Measurements from ENCODE around the gene GPR157.
"Not testable (repeated sequence)": the region's sequence is repeated elsewhere in the genome, so short reads cannot be mapped to it uniquely, and the experiment has no call there.

Gene GPR157

DNA sequence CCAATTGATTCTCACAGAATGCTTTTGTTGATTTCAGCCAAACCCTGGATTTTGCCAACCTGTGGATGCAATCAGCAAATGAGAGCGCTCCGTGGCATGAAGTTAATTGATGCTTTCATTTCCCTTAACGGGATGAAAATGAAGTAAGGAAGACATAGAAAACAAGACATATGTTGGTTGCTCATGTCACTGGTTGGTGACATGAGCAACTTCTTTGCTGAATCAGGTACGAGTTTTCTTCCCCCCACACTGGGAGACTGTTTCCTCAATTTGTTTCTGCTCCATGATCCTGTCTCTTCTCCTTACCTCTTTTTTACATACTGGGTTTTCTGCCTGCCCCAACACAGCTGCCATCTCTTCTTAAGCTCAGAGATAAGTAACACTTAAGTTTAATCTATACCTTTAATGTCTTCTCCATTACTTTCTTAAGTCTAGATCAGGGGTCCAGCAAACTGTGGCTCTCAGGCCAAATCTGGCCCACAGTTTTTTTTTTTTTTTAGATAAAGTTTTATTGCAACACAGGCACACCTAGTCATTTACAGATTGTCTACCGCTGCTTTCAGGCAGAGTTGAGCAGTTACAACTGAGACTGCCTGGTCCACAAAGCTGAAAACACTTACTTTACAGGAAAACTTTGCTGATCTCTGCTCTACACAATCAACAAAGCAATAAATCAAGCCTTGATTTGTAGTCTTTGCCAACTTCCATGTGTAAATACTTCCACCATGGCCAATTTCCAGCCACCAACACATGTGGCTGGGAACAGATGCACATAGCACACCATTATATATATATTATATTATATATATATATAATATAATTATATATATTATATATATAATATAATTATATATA, 13.3 kb downstream of the GPR157 start:
- no peak for DNase-seq

DNA sequence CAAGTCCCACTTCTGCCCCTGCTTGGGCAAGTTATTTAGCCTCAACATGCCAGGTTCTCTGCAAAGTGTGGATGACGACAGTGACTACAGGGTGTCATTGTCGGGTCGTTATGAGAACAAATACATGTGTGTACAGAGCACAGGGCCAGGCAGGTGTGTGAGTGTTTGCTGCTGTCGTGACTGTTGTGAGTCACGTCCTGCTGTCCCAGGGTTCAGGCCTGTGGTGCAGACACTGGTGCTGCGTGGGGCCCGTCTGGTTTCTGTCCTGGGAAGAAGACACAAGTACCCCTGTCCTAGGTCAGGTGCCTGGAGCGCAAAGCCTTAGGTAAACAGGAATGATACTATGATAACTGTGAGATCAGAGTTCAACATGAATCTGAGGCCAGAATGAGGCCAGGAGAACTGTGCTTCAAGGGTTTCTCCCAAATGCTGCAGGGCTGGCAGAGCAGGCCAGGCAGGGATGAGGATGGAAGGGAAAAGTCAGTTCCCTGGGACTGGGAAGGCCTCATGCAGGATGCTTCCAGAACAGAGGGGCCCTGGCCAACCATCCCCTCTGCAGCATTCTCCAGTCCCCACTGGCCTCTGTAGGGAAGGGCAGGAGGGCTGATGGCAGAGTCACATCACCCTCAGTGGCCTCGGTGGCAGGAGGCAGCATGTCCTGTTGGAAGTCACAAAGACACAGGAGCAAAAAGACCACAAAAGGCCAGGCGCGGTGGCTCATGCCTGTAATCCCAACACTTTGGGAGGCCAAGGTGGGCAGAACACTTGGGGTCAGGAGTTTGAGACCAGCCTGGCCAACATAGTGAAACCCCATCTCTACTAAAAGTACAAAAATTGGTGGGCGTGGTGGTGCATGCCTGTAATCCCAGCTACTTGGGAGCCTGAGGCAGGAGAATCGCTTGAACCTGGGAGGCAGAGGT, 15.7 kb downstream of the GPR157 start:
- no peak for DNase-seq

DNA sequence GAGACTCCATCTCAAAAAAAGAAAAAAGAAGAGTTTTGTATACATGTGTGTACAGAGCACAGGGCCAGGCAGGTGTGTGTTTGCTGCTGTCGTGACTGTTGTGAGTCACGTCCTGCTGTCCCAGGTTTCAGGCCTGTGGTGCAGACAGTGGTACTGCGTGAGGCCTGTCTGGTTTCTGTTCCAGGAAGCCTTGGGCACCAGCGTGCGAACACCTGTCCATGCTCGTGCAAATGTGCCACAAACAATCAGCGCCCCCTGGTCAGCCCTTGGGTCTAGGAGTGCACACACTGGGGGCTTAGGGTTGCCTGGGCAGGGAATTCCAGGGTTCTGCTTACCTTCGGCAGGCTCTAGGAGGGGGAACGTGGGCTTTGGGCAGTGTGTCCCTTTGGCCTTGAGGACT, 16.9 kb downstream of the GPR157 start:
- no peak for DNase-seq

DNA sequence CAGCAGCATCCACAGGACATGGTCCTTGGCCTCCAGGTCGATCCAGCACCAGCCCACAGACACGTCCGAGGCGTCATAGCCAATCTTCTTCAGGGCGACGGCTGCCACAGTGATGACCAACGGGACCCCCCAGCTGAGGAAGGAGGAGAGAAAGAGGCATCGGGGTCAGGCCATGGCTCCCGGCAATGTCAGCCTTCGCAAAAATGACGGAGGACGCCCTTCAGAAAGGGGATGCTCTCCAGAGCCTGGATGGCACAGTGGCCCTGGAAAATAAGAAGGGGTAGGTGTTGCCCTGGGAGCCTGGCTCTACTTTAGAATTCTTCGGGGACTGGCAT, 17.6 kb downstream of the GPR157 start:
- DNase-seq = no peak

DNA sequence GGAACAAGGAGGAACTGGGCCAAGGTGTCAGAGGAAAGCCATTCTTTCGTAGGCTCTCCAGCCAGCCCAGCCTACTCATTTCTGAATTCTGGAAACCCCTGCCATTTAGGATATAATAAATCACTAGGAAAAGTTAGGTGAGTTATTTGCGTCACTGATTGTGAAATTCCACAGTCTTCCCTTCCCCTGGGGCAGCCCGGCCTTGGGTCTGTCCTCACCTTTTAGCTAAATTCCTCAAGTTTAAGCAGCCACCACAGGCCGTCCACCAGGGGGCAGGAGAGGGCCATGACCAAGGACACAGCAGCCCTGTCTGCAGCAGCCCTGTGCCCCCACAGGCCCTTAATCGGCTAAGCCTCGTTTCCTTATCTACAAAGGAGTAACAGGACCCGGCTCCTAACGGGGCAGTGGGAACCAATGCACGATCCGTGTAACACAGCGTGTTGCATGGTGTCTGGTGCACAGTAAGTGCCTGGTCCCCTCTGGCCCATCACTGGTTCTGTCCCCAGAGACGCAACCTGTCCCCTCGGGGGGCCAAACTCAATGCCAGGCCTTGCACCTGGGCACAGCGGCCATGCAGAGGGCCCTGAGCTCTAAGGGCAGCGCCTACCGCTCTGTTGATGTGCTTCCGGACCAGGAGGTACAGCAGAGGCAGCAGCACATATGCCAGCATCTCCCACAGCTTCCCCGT, 18.1 kb downstream of the GPR157 start:
- DNase-seq = no peak

DNA sequence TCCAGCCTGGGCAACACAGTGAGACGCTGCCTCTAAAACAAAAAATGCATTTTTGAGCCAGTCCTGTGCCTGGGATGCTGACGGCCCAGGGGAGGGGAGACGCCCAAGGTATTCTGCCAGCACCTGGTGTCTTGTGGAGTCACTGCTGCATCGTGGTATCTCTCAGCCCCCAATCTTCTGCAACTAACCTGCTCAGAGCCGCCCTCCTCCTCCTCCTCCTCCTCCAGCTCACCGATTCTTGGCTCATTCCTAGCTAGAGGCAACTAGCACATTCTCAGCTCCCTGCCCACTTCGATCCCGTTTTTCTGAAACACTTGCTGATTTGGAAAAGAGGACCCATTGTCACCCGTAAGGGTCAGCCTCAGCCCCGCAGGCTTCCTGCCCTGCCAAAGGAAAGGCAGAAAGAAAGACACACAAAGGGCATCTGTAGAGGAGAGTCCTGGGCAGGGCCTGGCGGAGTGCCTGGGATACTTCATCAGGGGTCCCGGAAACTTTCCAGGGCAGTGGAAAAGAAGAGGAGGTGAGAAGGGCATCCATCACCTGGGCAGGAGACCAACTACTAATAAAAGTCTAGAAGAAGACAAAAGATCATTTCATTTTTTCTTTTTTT, 20.7 kb downstream of the GPR157 start:
- no peak for DNase-seq

DNA sequence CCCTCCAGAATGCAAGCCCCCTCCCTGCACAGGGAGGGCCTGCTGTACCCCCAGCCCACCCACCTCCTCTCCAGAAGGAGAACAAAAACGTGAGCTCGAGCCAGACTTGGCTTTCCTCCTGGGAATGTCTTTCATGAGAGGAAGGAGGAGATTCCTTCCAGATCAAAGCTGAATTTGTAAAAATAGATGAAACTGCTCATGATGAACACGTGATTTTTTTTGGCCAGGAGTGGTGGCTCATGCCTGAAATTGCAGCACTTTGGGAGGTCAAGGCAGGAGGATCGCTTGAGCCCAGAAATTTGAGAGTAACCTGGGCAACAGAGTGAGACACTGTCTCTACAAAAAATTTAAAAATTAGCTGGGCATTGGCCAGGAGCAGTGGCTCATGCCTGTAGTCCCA, 21.8 kb downstream of the GPR157 start:
- no peak for DNase-seq

DNA sequence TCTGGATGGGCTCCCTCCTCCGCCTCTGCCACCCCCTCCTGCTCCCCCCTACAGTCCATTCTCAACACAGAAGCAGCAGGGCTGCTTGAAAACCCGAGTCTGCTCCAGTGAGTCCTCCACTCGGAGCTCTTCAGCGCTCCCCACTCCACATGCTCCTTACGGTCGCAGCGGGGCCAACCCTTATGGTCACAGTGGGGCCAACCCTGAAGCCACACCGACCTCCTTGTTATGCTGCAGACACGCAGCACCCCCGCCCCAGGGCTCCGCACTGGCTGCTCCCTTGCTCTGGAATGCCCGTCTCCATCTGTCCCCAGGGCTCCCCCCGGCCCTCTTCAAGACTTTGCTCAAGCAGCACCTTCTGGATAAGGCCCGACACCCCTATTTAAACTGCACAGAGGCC, 22.6 kb downstream of the GPR157 start:
- DNase-seq = no peak

DNA sequence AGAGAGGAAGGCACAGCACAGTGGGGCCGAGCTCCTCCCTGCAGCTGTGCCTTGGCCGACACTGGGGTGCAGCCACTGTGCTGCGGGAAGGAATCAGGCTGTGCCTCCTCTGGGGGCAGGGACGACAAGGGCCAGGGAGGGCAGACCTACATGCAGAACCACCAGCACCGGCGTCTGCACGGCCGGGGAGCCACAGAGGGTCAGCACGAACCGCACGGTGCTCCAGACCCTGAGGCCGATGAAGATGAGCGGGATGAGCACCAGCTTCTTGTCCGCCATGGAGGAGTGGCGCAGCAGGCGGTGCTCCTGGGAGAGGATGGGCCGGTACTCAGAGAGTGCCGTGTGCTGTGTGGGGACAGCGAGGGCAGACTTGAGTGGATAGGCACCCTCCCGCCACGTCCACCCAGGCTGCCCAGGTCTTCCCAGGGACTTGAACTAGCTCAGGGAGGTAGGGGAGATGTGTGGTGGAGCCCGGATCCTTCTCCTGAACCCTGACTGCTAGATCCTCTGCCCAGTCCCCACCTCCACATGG, 23.5 kb downstream of the GPR157 start:
- DNase-seq = no peak

DNA sequence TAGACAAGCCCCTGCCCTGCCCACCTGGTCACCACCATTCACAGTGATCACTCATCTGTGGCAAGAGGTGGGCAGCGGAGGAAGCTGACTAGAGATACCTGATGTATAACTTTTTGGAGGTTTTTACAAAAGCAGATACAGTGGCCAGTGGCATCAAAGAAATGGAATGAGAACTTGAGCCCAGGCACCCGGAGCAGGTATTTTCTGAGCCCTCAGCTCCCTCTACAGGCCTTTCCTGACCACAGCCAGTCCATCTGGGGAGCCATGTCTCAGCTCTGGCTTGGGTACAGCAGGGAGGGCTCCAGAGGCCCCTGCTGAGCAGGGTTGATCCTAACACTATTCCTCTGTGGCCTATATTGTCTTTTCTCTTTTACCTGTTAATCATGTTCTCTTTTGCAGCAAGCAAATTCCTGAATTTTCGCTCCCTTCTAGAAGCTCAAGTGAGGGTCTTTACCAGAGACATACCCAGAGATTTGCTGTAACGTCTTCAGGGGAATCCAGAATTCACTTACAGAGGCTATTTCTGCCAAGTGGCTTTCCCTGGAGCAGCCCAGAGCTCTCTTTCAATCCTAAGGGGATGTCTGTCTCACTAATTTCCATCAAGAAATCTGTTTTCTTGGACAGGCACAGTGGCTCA, 27.3 kb downstream of the GPR157 start:
- DNase-seq = no peak

DNA sequence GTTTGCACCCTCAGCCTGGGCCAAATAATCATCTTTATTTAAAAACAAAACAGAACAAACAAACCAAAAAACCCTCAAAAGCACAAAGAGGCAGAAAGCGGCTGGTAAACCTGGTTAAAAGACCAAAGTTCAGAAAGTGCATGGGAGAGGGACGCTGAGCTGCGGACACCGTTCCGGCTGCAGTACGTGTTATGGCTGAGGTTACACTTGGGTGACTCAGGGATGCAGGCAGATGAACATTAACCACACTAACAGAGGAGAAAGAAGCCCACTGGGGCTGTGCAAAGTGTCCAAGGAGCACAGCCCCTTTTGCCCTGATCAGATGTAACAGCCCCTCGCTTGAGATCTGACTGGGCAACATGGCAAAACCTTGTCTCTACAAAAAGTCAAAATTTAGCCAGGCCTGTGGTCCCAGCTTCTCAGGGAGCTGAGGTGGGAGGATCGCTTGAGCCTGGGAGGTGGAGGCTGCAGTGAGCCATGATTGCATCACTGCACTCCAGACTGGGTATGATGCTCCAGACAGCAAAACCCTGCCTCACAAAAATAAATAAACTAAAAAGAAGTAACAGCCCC, 28.3 kb downstream of the GPR157 start:
- no peak for DNase-seq

DNA sequence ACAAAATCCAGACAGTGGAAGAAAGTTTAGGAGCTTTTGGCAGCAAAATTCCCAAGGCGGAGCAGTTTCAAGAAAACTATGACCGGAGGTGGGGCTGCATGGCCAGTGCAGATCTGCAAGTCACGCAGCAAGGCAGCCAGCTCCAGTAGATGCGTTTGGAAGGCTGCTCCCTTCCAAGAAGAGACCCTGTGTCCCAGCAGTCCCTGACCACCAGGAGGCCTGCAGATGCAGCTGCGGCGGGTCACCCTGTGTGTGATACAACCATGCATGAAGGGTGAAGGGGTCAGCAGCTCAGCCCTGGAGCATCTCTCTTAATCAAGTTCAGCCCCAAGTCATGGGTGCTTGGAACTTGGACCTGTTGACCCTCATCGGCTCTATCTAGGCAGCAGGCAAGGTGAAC, 29.3 kb downstream of the GPR157 start:
- no peak for DNase-seq

DNA sequence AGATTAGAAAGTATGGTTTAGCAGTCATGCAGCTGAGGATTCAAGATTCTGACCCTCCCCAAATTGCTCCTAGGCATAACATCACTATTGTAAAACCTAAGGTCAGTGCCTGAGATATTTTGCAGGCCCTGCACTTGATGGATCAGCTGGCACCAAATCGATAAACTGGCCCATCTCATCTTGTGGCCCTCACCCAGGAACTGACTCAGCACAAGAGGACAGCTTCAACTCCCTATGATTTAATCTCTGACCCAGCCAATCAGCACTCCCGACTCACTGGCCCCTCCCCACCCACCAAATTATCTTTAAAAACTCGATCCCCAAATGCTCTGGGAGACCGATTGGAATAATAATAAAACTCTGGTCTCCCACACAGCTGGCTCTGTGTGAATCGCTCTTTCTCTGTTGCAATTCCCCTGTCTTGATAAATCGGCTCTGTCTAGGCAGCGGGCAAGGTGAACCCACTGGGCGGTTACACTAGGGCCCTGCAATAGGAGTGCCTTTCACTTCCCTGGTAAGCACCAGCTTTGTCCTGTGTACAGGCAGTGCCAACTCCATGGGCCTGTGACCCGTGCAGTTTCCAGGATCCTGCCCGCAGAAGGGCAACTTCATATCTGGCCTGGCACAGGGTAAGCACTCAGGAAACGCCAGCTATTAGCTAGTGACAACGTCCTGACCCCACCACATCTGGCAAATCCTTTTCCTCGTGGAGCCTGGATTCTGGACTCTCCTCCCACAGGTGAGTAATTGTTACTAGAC, 30.8 kb downstream of the GPR157 start:
- DNase-seq = no peak

DNA sequence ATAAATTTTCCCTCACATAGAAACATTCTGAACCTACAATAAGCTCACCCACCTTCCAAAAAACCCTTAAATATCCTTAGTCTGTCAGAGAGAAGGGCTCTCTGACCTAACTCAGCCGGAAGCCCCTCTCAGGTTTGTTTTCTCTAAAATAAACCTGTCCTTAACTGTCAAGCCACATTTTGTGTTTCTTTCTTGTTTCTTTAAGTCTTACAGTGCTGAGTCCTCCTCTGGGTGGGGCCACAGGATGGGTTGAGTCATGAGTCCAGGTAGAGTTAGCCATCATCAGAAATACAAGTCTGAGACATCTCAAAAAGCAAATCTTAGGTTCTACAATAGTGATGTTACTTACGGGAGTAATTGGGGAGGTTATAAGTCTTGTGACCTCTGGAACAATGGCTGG, 33.1 kb downstream of the GPR157 start:
- DNase-seq = no peak

DNA sequence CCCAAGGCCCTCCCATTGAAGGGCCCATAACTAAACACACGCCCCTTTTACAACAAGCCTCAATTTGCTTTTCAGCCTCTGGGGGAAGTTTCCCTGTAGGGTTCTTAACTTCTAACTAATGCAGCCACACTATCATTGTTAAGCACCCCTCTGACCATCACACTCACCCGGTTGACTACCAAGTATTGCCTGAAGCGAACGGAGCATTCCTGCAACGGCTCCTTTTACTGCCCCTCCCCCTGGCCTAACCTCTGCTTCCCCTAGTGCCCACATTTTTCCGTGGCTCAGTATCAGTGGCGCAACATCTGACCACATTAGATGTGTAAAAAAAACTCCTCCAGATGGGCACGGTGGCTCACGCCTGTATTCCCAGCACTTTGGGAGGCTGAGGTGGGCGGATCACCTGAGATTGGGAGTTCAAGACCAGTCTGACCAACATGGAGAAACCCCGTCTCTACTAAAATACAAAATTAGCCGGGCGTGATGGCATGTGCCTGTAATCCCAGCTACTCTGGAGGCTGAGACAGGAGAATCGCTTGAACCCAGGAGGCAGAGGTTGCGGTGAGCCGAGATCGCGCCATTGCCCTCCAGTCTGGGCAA, 34.8 kb downstream of the GPR157 start:
- not testable (repeated sequence) for DNase-seq

DNA sequence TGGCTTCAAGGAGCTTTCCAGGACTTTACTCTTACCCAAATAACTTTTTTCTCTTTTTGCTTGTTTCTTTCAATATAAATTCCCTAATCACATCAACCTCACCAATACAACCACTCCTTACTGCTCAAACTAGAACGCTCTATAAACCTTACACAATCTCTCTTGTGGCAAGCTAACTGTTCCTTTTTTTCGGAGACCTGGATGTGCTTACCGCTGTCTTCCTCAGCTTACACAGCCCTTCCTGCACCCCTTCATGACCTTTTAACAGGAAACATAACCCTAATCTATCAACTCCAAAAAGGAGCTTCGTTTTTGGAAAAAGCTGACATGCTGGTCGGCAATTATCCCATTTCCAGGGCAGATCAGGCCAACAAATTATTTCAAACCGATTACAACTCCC, 35.3 kb downstream of the GPR157 start:
- peak; percentile 45 for DNase-seq

DNA sequence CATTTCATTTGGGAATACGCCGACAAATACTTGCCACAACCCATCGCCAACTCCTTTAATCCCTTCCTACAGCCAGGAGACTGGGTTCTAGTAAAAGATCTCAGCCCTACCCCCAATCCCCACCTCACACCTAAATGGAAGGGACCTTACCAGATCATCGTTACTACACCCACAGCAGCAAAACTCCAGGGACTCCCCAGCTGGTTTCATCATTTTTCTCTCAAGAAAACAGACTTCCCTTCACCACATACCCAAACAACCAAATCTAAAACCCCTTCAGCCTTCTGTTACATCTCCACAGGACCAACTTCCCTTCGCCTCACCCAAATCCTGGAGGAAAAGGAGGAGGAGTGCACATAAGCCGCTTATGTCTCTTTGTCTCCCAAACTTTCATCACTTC, 35.8 kb downstream of the GPR157 start:
- no peak for DNase-seq

DNA sequence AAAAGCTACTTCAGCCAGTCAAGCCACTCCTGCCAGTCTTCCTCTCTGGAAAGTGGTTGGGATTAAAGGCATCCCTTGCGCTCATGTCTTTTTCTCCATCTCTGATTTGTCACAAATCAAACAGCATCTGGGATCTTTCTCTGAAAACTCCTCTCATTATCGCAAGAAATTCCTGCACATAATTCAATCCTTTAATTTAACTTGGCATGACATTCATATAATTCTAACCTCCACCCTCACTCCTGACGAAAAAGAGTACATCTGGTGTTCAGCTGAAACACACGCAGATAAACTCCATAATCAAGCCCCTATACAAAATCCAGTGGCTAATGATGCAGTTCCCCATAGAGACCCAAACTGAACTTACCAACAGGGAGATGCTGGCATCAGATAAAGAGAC, 40.1 kb downstream of the GPR157 start:
- no peak for DNase-seq

DNA sequence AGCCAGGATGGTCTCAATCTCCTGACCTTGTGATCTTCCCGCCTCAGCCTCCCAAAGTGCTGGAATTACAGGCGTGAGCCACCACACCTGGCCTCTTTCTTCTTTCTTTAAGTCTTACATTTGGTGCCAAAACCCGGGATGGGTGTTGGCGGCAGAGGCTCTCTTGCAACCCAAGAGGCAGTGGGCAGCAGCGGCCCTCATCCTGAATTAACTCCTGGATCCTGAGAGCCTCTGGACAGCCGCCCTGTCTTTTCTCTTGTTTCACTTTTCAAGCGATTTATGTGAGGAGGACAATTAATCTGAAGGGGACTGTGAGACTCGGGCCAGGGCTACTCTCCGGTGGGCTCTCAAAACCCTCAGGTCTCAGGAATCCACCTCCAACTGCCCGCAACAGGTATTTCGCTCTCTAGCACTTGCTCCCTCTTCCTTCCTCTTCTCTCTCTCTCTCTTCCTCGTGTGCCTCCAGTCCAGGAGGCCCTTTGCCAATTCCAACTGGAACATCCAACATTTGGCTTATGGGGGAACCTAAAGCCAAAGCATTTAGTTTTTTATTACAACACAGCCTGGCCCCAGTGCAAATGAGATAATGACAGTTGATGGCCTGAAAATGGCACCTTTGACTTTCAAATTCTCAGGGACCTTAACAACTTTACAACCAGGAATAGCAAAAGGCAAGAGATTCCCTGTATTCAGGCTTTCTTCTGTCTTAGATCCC, 41.3 kb downstream of the GPR157 start:
- no peak for DNase-seq

DNA sequence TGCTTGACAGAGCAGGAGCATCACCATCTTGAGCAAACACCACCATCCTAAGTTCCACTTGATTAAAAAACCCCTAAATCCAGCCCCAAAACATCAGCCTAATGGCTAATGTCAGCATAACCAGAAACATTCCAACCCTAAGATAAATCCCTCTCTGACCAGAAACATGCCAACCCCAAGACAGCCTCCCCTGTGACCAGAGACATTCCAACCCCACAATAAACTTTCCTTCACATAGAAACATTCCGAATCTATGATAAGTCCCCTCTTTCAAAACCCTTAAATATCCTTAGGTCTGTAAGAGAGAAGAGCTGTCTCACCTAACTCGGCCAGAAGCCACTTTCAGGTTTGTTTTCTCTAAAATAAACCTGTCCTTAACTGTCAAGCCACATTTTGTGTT, 42.1 kb downstream of the GPR157 start:
- no peak for DNase-seq

Data from SIG-M5 (cell line).